Epithelial cell of esophagus (primary cell): ENCODE data around the gene ARAP2.

Experiments used
- DNase-seq: peaks from one replicate; pipeline ENCODE4 v3.0.0; 2010; ENCODE audit warnings: low read depth
- H3K4me3 ChIP-seq: 2 replicates; pipeline ENCODE4 v1.5.1; 2011; ENCODE audit warnings: mild to moderate bottlenecking, low read length, control low read depth
- CTCF ChIP-seq: IDR thresholded peaks from 2 replicates; pipeline ENCODE4 v1.5.1; 2011; ENCODE audit warnings: low read depth, mild to moderate bottlenecking, low read length, control low read depth, inconsistent platforms; ENCODE audit not compliant: insufficient read depth; ENCODE audit errors: missing control alignments

ARAP2 gene

GRCh38 chr4:36209941-36210649 lies 34.2 kb downstream of the ARAP2 start:
- no peak for DNase-seq
- no peak overlapping the region for H3K4me3 ChIP-seq

GRCh38 chr4:36208893-36209473 lies 35.3 kb downstream of the ARAP2 start:
- no peak overlapping the region for H3K4me3 ChIP-seq
- DNase-seq: no peak
- no peak for TF ChIP-seq CTCF

More at GRCh38 chr4:36209941-36210649, 34.2 kb downstream of the ARAP2 start:
- no peak for TF ChIP-seq CTCF

- H3K4me3 ChIP-seq: no peak overlapping the region
- no peak for TF ChIP-seq CTCF
- DNase-seq: no peak
Observed at GRCh38 chr4:36207831-36208520, 36.3 kb downstream of the ARAP2 start.

- H3K4me3 ChIP-seq: no peak overlapping the region
- no peak for TF ChIP-seq CTCF
Observed at GRCh38 chr4:36207367-36207766, 36.9 kb downstream of the ARAP2 start.

GRCh38 chr4:36206603-36207311 lies 37.6 kb downstream of the ARAP2 start:
- TF ChIP-seq CTCF: no peak
- no peak for DNase-seq
- no peak overlapping the region for H3K4me3 ChIP-seq

More at GRCh38 chr4:36207367-36207766, 36.9 kb downstream of the ARAP2 start:
- no peak for DNase-seq

GRCh38 chr4:36206012-36206411 lies 38.3 kb downstream of the ARAP2 start:
- no peak for DNase-seq
- no peak for TF ChIP-seq CTCF
- no peak overlapping the region for H3K4me3 ChIP-seq
